ENCODE measurements around the gene ZNF692.

The ZNF692 gene

GRCh38 chr1:248800459-248800858 is 58.4 kb downstream of the ZNF692 start:
- TF ChIP-seq POLR2AphosphoS5 (IDR thresholded peaks at IDR 0.05; ENCODE audit: low read depth, low read length) (no peak), FOXP2 (optimal IDR thresholded peaks at IDR 0.05; ENCODE audit: borderline replicate concordance, extremely low read depth, extremely low read length, insufficient read depth) (no peak), SIN3A (IDR thresholded peaks at IDR 0.05; ENCODE audit: borderline replicate concordance, insufficient read depth, low read length) (no peak), TAF1 (IDR thresholded peaks at IDR 0.05; ENCODE audit: borderline replicate concordance, insufficient read depth, low read length) (no peak), REST (IDR thresholded peaks at IDR 0.05; ENCODE audit: insufficient read depth in 1 of 2, low read depth in 2 of 2, low read length in 2 of 2) (no peak)
